ENCODE measurements around the gene USF2.

- TF ChIP-seq GATA2 (IDR thresholded peaks at IDR 0.05; ENCODE audit: low read depth, low read length) = no peak
- TF ChIP-seq GATA3 (IDR thresholded peaks at IDR 0.05; ENCODE audit: low read depth, low read length) = no peak
Observed at GRCh38 chr19:35271546-35271945, 2.8 kb downstream of the USF2 start.
